GM12872 (cell line): ENCODE results near the gene DMP1.
A peak's percentile ranks its signal among the peaks of the same experiment; 100 is the strongest.

Experiments used
- CTCF ChIP-seq: IDR thresholded peaks from 3 replicates; pipeline ENCODE4 v1.5.1; 2011; ENCODE audit warnings: low read depth, mild to moderate bottlenecking, low read length, moderate library complexity; ENCODE audit not compliant: insufficient read depth

DMP1 gene

GRCh38 chr4:87680271-87680670 is 30.2 kb downstream of the DMP1 start:
- TF ChIP-seq CTCF, result no peak

- no peak for TF ChIP-seq CTCF
Measured at GRCh38 chr4:87688316-87688715, 38.2 kb downstream of the DMP1 start.

- 0 out of 3 replicates have a peak, but pooled peaks have one; percentile 7 for TF ChIP-seq CTCF
Measured at GRCh38 chr4:87697272-87697671, 47.2 kb downstream of the DMP1 start.

- no peak for TF ChIP-seq CTCF
Measured at GRCh38 chr4:87697945-87698344, 47.9 kb downstream of the DMP1 start.

GRCh38 chr4:87698394-87698793 is 48.3 kb downstream of the DMP1 start:
- no peak for TF ChIP-seq CTCF

GRCh38 chr4:87704001-87704400 is 53.9 kb downstream of the DMP1 start:
- TF ChIP-seq CTCF, result no peak

- TF ChIP-seq CTCF, result no peak
Measured at GRCh38 chr4:87707279-87707918, 57.3 kb downstream of the DMP1 start.
